Temporal lobe (tissue), 1 donor: ENCODE data around the gene C10orf88. TPM values are rescaled to one million over a fixed set of nuclear protein-coding genes. Genes with fewer than 3 reads are reported as not detected.

Source experiments
- total RNA-seq: library from RNA; depleted of rRNA; stranded (reverse); fragments of >200 nt; gene quantifications from one replicate; pipeline ENCODE4 v1.2.3, GENCODE V29; 2014

C10orf88 gene
- total RNA-seq, 1 donor from 2014 or later = 26.3 TPM

Other genes starting within 250 kb of the C10orf88 start
- gene CUZD1, start 108.4 kb downstream of the C10orf88 start, total RNA-seq = 0.98 TPM
- 3.7 TPM for gene FAM24B, start 74.6 kb downstream of the C10orf88 start, total RNA-seq
- not detected for gene FAM24A, start 43.6 kb downstream of the C10orf88 start, total RNA-seq
- gene PSTK, start 26.2 kb upstream of the C10orf88 start, total RNA-seq = 7.6 TPM
- gene IKZF5, start 54.6 kb upstream of the C10orf88 start, total RNA-seq = 13.5 TPM
- 13.0 TPM for gene ACADSB, start 54.8 kb upstream of the C10orf88 start, total RNA-seq
- gene HMX3, start 181.7 kb upstream of the C10orf88 start, total RNA-seq = not detected
- gene HMX2, start 193.9 kb upstream of the C10orf88 start, total RNA-seq = not detected
- 68.4 TPM for gene BUB3, start 200.2 kb upstream of the C10orf88 start, total RNA-seq